Fibroblast of lung (primary cell): ENCODE data around the gene ACAD11.

ENCODE experiments used
- CTCF ChIP-seq, 2 donors: IDR thresholded peaks in 1 of 2; conservative IDR thresholded peaks in 1 of 2; 1 replicate in 1 of 2; 2 replicates in 1 of 2; pipeline ENCODE4 v1.5.1; 2011 to 2012; ENCODE audit warnings: low read length in 2 of 2, control low read depth in 1 of 2, inconsistent platforms in 1 of 2, low read depth in 1 of 2, mild to moderate bottlenecking in 1 of 2
- EZH2 ChIP-seq: IDR thresholded peaks from 2 replicates; pipeline ENCODE4 v1.5.1; 2012; ENCODE audit warnings: low read length, control low read depth, mild to moderate bottlenecking; ENCODE audit errors: missing control alignments

DNA sequence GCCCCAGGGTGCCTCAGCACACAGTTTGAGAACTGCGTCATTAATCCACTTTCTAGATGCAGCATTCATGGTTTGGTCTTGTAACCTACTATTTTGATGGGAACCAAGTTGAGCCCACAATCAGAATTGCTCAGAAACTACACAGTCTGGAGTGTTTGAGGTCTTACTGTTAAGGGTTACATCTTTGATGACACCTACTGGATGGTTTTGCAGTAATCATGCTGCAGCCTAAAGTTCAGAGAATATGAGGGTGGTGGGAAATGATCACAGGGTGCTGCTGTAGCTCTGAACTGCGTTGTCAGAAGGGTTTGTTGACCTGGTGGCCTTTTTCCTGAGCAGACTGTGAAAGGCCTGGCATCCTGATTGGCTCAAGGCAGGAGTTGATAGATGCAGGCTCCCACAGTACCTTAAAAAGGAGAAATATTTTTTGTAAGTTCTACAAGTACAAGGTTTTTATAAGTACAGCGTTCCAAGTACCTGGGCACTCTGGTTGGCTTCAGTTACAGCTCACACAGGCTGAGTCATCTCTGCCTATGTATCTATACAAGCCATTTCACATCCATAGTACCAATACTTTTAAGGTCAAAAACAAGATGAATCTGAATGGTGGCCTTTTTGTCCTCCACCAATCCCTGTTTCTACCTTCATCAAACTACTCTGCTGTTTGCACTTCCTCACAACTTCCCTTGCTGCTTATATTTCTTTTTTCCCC lies 123.0 kb downstream of the ACAD11 start:
- peak in 1 of 2 donors; percentile 7 for TF ChIP-seq CTCF (conservative IDR thresholded peaks at IDR 0.05 in 1 of 2, IDR thresholded peaks at IDR 0.05 in 1 of 2; ENCODE audit: low read depth in 1 of 2, low read length in 2 of 2)
- TF ChIP-seq EZH2 = no peak
